NCI-H2196 treated with DMSO at 0.1 percent for 48 hours (cell line): ENCODE measurements around the gene FGGY.

Source experiments
- DNase-seq: peaks from one replicate; lab custom pipeline; 2025; ENCODE audit not compliant: unreplicated experiment; lab: John Stamatoyannopoulos, UW

FGGY gene

GRCh38 chr1:59671066-59671952, 374.4 kb downstream of the FGGY start:
- DNase-seq, result no peak

- DNase-seq, result no peak
Measured at GRCh38 chr1:59671953-59672305, 375.0 kb downstream of the FGGY start.

- DNase-seq, result no peak
Measured at GRCh38 chr1:59672851-59673572, 376.1 kb downstream of the FGGY start.

- DNase-seq, result no peak
Measured at GRCh38 chr1:59673573-59674450, 376.9 kb downstream of the FGGY start.

GRCh38 chr1:59674595-59674994, 377.7 kb downstream of the FGGY start:
- no peak for DNase-seq

GRCh38 chr1:59675936-59676335, 379.0 kb downstream of the FGGY start:
- DNase-seq, result no peak

GRCh38 chr1:59678040-59678439, 381.1 kb downstream of the FGGY start:
- no peak for DNase-seq

- no peak for DNase-seq
Measured at GRCh38 chr1:59678493-59679228, 381.8 kb downstream of the FGGY start.

GRCh38 chr1:59680044-59680443, 383.1 kb downstream of the FGGY start:
- no peak for DNase-seq

- DNase-seq, result no peak
Measured at GRCh38 chr1:59682396-59683080, 385.6 kb downstream of the FGGY start.

GRCh38 chr1:59683197-59683596, 386.3 kb downstream of the FGGY start:
- no peak for DNase-seq

GRCh38 chr1:59684698-59685097, 387.8 kb downstream of the FGGY start:
- no peak for DNase-seq

- DNase-seq, result no peak
Measured at GRCh38 chr1:59685101-59685500, 388.2 kb downstream of the FGGY start.

GRCh38 chr1:59685666-59686065, 388.8 kb downstream of the FGGY start:
- no peak for DNase-seq

- peak; percentile 20 for DNase-seq
Measured at GRCh38 chr1:59686170-59686569, 389.3 kb downstream of the FGGY start.

- DNase-seq, result no peak
Measured at GRCh38 chr1:59686574-59686973, 389.7 kb downstream of the FGGY start.

- no peak for DNase-seq
Measured at GRCh38 chr1:59687081-59687480, 390.2 kb downstream of the FGGY start.

- no peak for DNase-seq
Measured at GRCh38 chr1:59688976-59689375, 392.1 kb downstream of the FGGY start.

GRCh38 chr1:59689730-59690129, 392.8 kb downstream of the FGGY start:
- DNase-seq, result no peak
